D341Med (cell line): Measurements from ENCODE around the gene KRR1.
"Not testable (repeated sequence)": the region's sequence is repeated elsewhere in the genome, so short reads cannot be mapped to it uniquely, and the experiment has no call there.

Source experiments
- DNase-seq: peaks from one replicate; pipeline ENCODE4 v3.0.0; 2012; ENCODE audit warnings: low spot score

Gene KRR1

DNA sequence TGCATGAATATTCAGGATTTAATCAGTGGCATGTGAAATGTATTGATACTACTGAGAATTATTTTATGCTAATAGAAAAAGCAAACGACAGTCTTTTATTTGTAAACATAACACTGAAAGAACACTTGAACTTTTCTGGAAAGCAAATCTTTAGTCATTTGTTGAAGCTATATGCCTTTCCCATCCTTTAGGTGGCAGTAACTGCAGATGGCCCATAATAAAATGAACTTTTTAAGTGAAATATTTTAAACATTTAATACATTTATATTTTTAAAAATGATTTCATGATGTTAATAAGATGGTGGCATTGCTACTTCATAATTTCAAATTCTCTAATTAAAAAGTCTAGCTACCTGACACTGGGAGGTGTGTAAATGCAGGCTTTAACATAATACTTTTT lies 13.9 kb upstream of the KRR1 start:
- no peak for DNase-seq

- DNase-seq = not testable (repeated sequence)
Observed at GRCh38 chr12:75522124-75522523, 10.7 kb upstream of the KRR1 start.

DNA sequence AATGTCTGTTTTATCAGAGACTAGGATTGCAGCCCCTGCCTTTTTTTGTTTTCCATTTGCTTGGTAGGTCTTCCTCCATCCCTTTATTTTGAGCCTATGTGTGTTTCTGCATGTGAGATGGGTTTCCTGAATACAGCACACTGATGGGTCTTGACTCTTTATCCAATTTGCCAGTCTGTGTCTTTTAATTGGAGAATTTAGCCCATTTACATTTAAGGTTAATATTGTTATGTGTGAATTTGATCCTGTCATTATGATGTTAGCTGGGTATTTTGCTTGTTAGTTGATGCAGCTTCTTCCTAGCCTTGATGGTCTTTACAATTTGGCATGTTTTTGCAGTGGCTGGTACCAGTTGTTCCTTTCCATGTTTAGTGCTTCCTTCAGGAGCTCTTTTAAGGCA lies 9.8 kb upstream of the KRR1 start:
- not testable (repeated sequence) for DNase-seq

DNA sequence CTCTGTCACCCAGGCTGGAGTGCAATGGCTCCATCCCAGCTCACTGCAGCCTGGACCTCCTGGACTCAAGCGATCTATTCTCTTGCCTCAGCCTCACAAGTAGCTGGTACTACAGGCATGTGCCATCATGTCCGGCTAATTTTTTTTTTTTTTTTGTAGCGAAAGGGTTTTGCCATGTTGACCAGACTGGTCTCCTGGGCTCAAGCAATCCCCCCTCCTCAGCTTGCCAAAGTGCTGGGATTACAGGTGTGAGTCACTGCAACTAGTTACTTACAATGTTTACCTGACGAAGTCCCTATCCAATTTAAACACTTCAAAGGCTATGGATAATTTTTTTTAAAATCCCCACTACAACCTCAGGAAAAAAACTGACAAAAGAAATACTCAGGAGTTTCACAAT lies 1.8 kb downstream of the KRR1 start:
- DNase-seq = no peak

DNA sequence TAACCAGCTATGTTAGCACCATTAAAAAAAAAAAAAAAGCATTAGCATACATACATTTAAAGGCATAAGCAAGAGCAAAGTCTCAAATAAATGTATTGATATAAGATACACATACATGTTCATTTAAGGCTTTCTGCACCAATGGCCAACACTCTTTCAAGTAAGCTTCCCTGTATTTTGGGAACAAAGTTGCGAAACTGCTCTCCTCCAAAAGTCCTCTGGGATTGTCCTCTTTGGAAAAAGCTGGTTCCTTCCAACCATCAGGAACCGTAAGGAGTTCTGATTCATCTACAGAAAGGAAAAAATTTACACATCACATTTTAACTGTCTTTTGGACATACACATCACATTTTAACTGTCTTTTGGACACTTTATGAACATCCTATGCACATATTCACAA lies 3.2 kb downstream of the KRR1 start:
- no peak for DNase-seq

- DNase-seq = no peak
Observed at GRCh38 chr12:75507086-75507485, 4.3 kb downstream of the KRR1 start.

- no peak for DNase-seq
Observed at GRCh38 chr12:75505706-75506312, 5.6 kb downstream of the KRR1 start.

DNA sequence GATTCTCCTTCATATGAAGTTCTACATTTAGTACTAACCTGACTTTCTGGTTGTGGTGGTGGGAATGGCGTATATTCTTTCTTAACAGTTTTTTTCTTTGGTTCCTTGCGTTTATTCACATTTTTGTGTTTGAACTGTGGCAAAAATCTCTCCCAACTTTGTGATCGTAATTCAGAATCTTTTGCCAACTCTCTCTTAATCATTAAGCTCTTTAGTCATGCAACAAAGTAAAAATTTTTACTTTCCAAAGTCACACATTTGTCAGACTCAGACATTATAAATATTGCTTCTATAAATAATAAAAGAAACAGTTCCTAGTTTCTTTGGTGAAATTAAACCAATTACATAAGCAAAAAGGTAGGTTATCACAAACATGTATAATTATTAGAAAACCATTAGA lies 7.5 kb downstream of the KRR1 start:
- DNase-seq = no peak

- no peak for DNase-seq
Observed at GRCh38 chr12:75503459-75503858, 8.0 kb downstream of the KRR1 start.

DNA sequence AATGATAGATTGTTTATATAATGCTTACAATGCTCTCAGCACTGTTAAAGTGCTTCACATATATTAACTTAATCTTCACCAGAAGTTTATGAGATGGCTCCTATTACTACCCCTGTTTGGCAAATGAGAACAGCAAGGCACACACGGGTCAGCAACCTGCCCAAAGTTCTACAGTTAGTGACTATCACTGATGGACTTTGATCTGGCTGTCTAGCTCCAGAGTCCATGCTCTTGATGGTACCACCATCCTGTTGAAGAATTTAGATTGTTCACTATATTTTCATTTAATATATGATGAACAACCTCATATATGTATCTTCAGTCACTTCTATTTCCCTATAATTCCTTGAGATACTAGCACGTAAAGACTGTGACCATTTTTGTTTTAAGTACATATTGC lies 20.2 kb downstream of the KRR1 start:
- no peak for DNase-seq

- no peak for DNase-seq
Observed at GRCh38 chr12:75489613-75490210, 21.7 kb downstream of the KRR1 start.

DNA sequence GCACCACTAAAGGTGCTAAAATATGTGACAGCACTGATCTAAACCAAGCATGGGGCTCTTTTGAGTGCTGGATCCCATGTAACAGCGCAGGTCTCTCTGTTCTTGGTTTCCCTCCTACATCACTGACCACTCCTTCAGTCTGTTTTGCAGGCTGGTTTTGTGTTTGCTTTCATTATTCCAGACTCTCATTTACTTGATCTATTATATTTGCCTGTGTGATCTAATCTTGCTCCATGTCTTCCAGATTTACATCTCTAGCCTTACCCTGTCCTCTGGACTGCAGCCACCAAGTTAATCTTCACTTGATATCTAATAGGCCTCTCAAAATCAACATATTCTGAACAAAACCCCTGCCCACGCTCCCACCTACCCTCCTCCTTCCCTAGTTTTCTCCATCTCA lies 22.2 kb downstream of the KRR1 start:
- DNase-seq = no peak

- DNase-seq = peak; percentile 42
Observed at GRCh38 chr12:75488553-75488952, 22.9 kb downstream of the KRR1 start.

- DNase-seq = no peak
Observed at GRCh38 chr12:75487308-75487707, 24.1 kb downstream of the KRR1 start.

DNA sequence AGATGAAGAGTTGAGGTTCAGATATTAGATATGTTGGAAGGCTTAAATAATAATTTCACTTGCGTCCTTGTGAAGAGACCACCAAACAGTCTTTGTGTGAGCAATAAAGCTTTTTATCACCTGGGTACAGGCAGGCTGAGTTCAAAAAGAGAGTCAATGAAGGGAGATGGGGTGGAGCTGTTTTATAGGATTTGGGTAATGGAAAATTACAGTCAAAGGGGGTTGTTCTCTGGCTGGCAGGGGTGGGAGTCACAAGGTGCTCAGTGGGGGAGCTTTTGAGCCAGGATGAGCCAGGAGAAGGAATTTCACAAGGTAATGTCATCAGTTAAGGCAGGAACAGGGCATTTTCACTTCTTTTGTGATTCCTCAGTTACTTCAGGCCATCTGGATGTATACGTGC lies 27.0 kb downstream of the KRR1 start:
- not testable (repeated sequence) for DNase-seq

GRCh38 chr12:75483431-75483830 lies 28.0 kb downstream of the KRR1 start:
- DNase-seq = no peak

DNA sequence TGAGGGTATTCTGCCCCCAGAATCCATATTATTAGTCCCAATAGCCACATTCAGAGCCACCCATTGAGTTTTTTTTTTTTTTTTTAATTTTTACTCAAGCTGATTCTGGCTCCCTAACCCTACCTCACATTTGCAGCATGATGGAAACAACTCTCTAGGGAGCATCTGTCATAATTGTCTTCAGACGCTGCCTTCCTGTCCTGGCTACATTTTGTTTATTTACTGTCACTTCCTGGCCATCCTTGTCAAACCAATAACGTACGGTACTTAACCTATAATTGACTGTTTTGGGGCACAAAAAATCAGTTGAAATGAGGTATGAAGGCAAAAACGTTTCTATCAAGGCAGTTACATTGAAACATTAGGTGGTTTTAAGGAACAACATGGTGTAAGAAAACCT lies 28.8 kb downstream of the KRR1 start:
- DNase-seq = no peak

GRCh38 chr12:75481774-75482173 lies 29.6 kb downstream of the KRR1 start:
- DNase-seq = no peak

GRCh38 chr12:75481013-75481705 lies 30.2 kb downstream of the KRR1 start:
- no peak for DNase-seq

DNA sequence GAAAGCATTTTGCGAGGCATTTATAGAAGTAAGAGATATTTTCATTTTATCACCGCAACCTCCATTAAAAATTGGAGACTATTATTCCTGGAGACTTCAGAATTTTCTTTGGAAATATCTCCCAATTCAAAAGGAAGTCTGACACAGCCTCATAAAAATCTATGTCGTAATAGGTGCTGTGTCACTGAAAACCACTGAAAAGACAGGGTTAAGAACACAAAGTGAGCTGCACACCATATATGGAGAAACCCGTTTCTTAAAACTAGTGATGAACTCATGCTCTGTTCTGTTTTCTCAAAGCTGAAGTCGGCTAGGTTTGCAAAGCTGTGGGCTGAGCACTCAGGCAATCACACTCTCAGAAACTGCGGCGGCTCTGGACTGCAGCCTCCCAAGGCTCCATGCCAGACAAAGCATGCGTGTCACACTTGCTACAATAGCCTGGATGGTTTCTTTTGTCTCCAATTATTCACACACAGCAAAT lies 30.9 kb downstream of the KRR1 start, which contains the start of gene GLIPR1:
GLIPR1 (plus strand) TSS at position 287 of the 481 bp plus-strand sequence; CDS start at position 413, 126 bp downstream.
- DNase-seq = no peak

DNA sequence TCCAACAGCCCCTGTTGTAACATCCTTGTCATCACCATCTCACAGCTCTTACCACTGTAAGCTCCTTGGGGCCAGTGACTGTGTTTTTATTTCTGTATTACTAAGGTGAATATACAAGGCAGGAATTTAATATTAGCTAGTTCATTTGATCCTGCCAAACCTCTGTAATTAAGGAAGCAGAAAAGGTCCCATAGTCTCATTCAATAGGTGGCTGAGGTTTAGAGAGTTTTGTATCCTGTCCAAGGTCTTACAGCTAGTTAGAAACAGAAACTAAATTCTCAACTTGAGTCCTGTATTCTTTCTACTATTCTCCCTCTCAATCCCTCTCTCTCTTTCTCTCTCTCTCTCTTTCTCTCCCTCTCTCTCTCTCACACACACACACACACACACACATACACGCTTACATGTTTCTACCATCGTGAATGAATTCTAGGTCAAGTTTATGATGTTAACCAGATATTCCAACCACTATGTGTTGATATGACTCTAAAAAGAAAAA lies 31.4 kb downstream of the KRR1 start:
- DNase-seq = no peak

DNA sequence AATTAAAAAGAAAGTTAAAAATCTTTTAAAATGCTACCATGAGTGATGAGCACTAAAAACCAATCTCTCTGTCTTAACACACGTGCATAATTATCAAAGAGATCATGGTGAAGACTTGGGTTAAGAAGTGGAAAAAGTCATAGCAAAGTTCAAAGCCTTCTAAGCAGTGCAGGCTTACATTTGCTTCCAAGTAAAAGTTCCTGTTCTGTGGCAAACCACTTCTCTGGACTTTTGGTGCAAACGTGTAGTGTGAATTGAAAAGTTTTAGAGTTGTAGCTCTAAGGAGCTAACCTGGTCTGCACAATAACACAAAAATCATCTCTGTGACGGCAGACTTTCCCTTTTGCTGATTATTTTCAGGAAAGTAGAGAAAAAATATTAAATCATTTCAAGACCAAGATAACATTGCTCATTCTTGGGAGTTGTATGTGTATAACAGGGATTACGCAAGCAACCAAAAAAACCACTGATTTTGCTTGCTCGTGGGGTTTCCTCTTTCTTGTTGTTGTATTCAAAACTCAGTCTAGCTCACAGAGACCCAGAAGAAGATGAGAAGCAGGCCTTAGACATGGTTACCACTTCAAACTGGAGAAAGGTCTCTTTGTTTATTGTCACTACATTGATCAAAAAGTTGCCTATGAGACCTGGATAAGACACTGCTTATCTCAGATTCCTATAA lies 33.2 kb downstream of the KRR1 start:
- no peak for DNase-seq

DNA sequence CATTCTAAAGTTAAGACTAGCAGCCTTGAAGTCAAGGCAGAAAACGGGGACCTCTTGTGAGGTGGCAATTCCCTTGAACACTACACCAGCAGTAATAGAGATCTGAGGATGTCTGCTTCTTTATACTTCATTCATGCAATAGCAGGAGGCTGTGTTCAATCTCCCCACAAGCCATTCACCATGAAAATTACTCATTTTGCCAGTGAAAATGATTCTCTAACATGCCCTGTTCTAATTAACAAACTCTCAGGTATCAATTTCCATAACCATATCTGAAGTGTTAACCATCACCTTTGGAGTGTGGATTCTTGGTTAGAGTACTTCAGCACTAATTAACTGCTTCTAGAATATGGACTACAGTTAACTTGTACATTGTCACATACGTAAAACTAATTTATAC lies 34.3 kb downstream of the KRR1 start:
- no peak for DNase-seq
